B cell (primary cell): Measurements from ENCODE around the gene RPS21. TPM values are rescaled to one million over a fixed set of nuclear protein-coding genes. Genes with fewer than 3 reads are reported as not detected.
A peak's percentile ranks its signal among the peaks of the same experiment; 100 is the strongest.

ENCODE experiments used
- ATAC-seq: fragments of 200-7000 bp; cut with Tn5 transposase; one replicate; pipeline ENCODE4 v1.10.0; 2021; ENCODE audit warnings: low read depth, mild to moderate bottlenecking, moderate number of reproducible peaks, moderate library complexity
- CTCF ChIA-PET: fragments of 350-600 bp; sonication (Branson Sonifier 250); formaldehyde crosslinking; loops from one replicate; lab custom pipeline; 2021; ENCODE audit warnings: antibody characterized with exemption, inconsistent platforms; lab: Charles Lee
- POLR2A ChIA-PET: fragments of 350-600 bp; sonication (Branson Sonifier 250); formaldehyde crosslinking; loops from one replicate; lab custom pipeline; 2021; ENCODE audit warnings: antibody characterized with exemption; lab: Charles Lee
- DNase-seq: peaks from one replicate; pipeline ENCODE4 v3.0.0; 2013
- H2AFZ ChIP-seq: 2 replicates; pipeline ENCODE4 v1.6.1; 2012; ENCODE audit warnings: mild to moderate bottlenecking, low read depth, low read length; ENCODE audit not compliant: insufficient read depth, poor library complexity, severe bottlenecking
- H3K27ac ChIP-seq, 2 donors: 1 replicate in 1 of 2; 2 replicates in 1 of 2; pipeline ENCODE4 v1.5.1; 2012 to 2013; ENCODE audit warnings: low read length in 2 of 2, mild to moderate bottlenecking in 2 of 2, moderate library complexity in 1 of 2
- H3K27me3 ChIP-seq, 4 experiments: fragments of 200-600 bp in 1 of 4; sonication (generic) in 1 of 4; replicated peaks in 1 of 4; 1 replicate in 2 of 4; 2 replicates in 2 of 4; pipeline versions ENCODE4 v1.6.1 to v1.7.0; 2013 to 2016; ENCODE audit warnings: low read length in 3 of 4, mild to moderate bottlenecking in 2 of 4, mixed read lengths in 1 of 4, moderate library complexity in 1 of 4; ENCODE audit not compliant: insufficient read depth in 4 of 4, control insufficient read depth in 3 of 4; ENCODE audit errors: control extremely low read depth in 1 of 4
- H3K36me3 ChIP-seq, 2 experiments: replicated peaks in 1 of 2; 1 replicate in 1 of 2; 2 replicates in 1 of 2; pipeline versions ENCODE4 v1.6.1 to v1.7.1; 2013; ENCODE audit warnings: low read length in 1 of 2; ENCODE audit not compliant: insufficient read depth in 2 of 2, control insufficient read depth in 1 of 2; ENCODE audit errors: control extremely low read depth in 1 of 2, extremely low read depth in 1 of 2
- H3K4me1 ChIP-seq, 2 donors: fragments of 200-600 bp in 1 of 2; sonication (generic) in 1 of 2; 1 replicate in 1 of 2; 2 replicates in 1 of 2; pipeline versions ENCODE4 v1.5.1 to v1.6.1; 2013 to 2017; ENCODE audit warnings: low read length in 2 of 2; ENCODE audit not compliant: control insufficient read depth in 2 of 2, insufficient read depth in 2 of 2
- H3K4me2 ChIP-seq: replicated peaks from 2 replicates; pipeline ENCODE3; 2012; ENCODE audit warnings: mild to moderate bottlenecking, low read depth, low read length; ENCODE audit not compliant: poor library complexity, severe bottlenecking
- H3K4me3 ChIP-seq, 5 experiments: fragments of 200-600 bp in 1 of 5; sonication (generic) in 1 of 5; 1 replicate in 3 of 5; 2 replicates in 2 of 5; pipeline versions ENCODE4 v1.5.1 to v1.7.0; 2011 to 2016; ENCODE audit warnings: low read length in 4 of 5, mild to moderate bottlenecking in 4 of 5, low read depth in 2 of 5, control low read depth in 1 of 5, moderate library complexity in 1 of 5; ENCODE audit not compliant: insufficient read depth in 1 of 5; ENCODE audit errors: control extremely low read depth in 1 of 5, extremely low read depth in 1 of 5
- H3K79me2 ChIP-seq: fragments of 200-600 bp; sonication (generic); one replicate; pipeline ENCODE4 v1.6.0; 2016; ENCODE audit warnings: low read length; ENCODE audit not compliant: control insufficient read depth, insufficient read depth
- H3K9ac ChIP-seq: fragments of 200-600 bp; sonication (generic); 2 replicates; pipeline ENCODE4 v1.6.1; 2017; ENCODE audit warnings: mild to moderate bottlenecking, low read length, moderate library complexity
- H3K9me3 ChIP-seq, 3 donors: one replicate each; pipeline versions ENCODE4 v1.6.1 to v1.7.1; 2013; ENCODE audit warnings: low read length in 2 of 3; ENCODE audit not compliant: control insufficient read depth in 2 of 3, insufficient read depth in 1 of 3; ENCODE audit errors: control extremely low read depth in 1 of 3
- H4K20me1 ChIP-seq: 2 replicates; pipeline ENCODE4 v1.6.0; 2012; ENCODE audit warnings: mild to moderate bottlenecking, low read length; ENCODE audit not compliant: insufficient read depth, control insufficient read depth, poor library complexity, severe bottlenecking
- H3K27ac Mint-ChIP-seq: one replicate; pipeline ENCODE4 v1.8.0; 2021; ENCODE audit warnings: mixed read lengths
- H3K27me3 Mint-ChIP-seq: one replicate; pipeline ENCODE4 v1.8.0; 2021; ENCODE audit warnings: mixed read lengths
- H3K4me1 Mint-ChIP-seq: one replicate; pipeline ENCODE4 v1.8.0; 2021; ENCODE audit warnings: mixed read lengths
- H3K4me3 Mint-ChIP-seq: one replicate; pipeline ENCODE4 v1.8.0; 2021; ENCODE audit warnings: mixed read lengths
- H3K9me3 Mint-ChIP-seq: one replicate; pipeline ENCODE4 v1.8.0; 2022; ENCODE audit warnings: mixed read lengths; ENCODE audit not compliant: insufficient read depth
- EZH2 ChIP-seq: IDR thresholded peaks from 2 replicates; pipeline ENCODE4 v1.6.1; 2012; ENCODE audit warnings: borderline replicate concordance, low read depth, mild to moderate bottlenecking, moderate library complexity, low read length; ENCODE audit not compliant: insufficient read depth, poor library complexity, severe bottlenecking
- WGBS: methylation state at CpG from one replicate; pipeline ENCODE4 v1.1.5; 2013; ENCODE audit warnings: missing lambda C conversion rate; ENCODE audit not compliant: insufficient coverage; 5-methylcytosine and 5-hydroxymethylcytosine counted together
- intact Hi-C: fragments of 100-400 bp; cut with micrococcal nuclease; formaldehyde crosslinking; loops from one replicate; pipeline ENCODE4 v1.10.0; 2022
- polyA plus RNA-seq: library from polyadenylated mRNA; depleted of rRNA; stranded (reverse); fragments of >200 nt; gene quantifications from 2 replicates; pipeline ENCODE4 v1.2.3, GENCODE V29; 2012
- total RNA-seq, 2 donors: library from RNA; stranded (reverse); fragments of 120-200 nt in 1 of 2; gene quantifications; 1 replicate in 1 of 2; 2 replicates in 1 of 2; pipeline versions ENCODE4 v1.2.3 to v1.2.4, GENCODE V29; 2013 to 2022
- TF ChIP-seq, protein P1 (sequence below): fragments of 200-600 bp; IDR thresholded peaks from one replicate; pipeline ENCODE4 v1.8.0; 2022; ENCODE audit warnings: antibody characterized with exemption, mild to moderate bottlenecking

RPS21 gene
- total and polyA plus RNA-seq, 2 donors (not counting 1 experiment from before 2014, with no cell fraction given): 2,653 to 9,603 TPM

GRCh38 chr20:62367136-62367632 is 19.7 kb upstream of the RPS21 start, which contains the start of gene LAMA5:
Gene LAMA5, minus strand, starts transcription at chr20:62367312. Its CDS starts 67 bp downstream, at chr20:62367245.
- Histone ChIP-seq H3K36me3 (no peaks in the 10 kb centered on the region), H3K4me1 (peaks cover 25 to 31% of the 10 kb centered on the region in 2 donors), H3K9ac (peak within 1 kb of the TSS; percentile 71), H3K27me3 (peaks cover 0 to 42% (median 12%) of the 10 kb centered on the region in 4 experiments), H3K27ac (no peak within 1 kb of the TSS), H2AFZ (peak within 1 kb of the TSS; percentile 70), H3K9me3 (peaks cover 0 to 4% (median 0%) of the 10 kb centered on the region in 3 donors), H3K79me2 (no peaks in the 10 kb centered on the region), H4K20me1 (peaks cover 6% of the 10 kb centered on the region), H3K4me2 (peak within 1 kb of the TSS; percentile 93), H3K4me3 (peak within 1 kb of the TSS in 4 of 5 experiments; percentile 50 to 70 (median 61))
- Mint-ChIP-seq H3K27me3 (peaks cover 6% of the 10 kb centered on the region), H3K4me1 (peaks cover 22% of the 10 kb centered on the region), H3K27ac (peak within 1 kb of the TSS; percentile 15), H3K4me3 (peak within 1 kb of the TSS; percentile 80), H3K9me3 (no peaks in the 10 kb centered on the region)
- ATAC-seq: peak; percentile 70
- DNase-seq: peak; percentile 62
- intact Hi-C loops: loop anchor here (2.0 kb wide), 1 partner anchor 28 kb away; no protein-coding TSS in a partner anchor
- TF ChIP-seq, protein P1, sequence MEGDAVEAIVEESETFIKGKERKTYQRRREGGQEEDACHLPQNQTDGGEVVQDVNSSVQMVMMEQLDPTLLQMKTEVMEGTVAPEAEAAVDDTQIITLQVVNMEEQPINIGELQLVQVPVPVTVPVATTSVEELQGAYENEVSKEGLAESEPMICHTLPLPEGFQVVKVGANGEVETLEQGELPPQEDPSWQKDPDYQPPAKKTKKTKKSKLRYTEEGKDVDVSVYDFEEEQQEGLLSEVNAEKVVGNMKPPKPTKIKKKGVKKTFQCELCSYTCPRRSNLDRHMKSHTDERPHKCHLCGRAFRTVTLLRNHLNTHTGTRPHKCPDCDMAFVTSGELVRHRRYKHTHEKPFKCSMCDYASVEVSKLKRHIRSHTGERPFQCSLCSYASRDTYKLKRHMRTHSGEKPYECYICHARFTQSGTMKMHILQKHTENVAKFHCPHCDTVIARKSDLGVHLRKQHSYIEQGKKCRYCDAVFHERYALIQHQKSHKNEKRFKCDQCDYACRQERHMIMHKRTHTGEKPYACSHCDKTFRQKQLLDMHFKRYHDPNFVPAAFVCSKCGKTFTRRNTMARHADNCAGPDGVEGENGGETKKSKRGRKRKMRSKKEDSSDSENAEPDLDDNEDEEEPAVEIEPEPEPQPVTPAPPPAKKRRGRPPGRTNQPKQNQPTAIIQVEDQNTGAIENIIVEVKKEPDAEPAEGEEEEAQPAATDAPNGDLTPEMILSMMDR: no peak
- TF ChIP-seq EZH2: no peak
- under 1% methylated on average over 51 of the region's 70 CpGs for WGBS
- ChIA-PET CTCF (interaction anchor here (0.9 to 4.2 kb wide), 8 partner anchors 10 to 133 kb away, joined by 3 to 27 read pairs (median 3); partner anchors contain the start of gene RPS21), POLR2A (interaction anchor here (4.2 kb wide), 1 partner anchor 28 kb away, joined by 43 read pairs; no protein-coding TSS in a partner anchor)
